Measurements from ENCODE around the gene XBP1.

- TF ChIP-seq CTCF (IDR thresholded peaks at IDR 0.05) (no peak), POLR2A (IDR thresholded peaks at IDR 0.05) (no peak)
Measured at GRCh38 chr22:28795932-28796856, 4.2 kb downstream of the XBP1 start.

All from esophagus squamous epithelium (tissue), 4 donors.